Mucosa of descending colon (tissue), 3 donors: ENCODE measurements around the gene LRP1. TPM values are rescaled to one million over a fixed set of nuclear protein-coding genes. Genes with fewer than 3 reads are reported as not detected.

Source experiments
- ATAC-seq: fragments of 200-7000 bp; cut with Tn5 transposase; one replicate; pipeline ENCODE4 v1.9.1; 2020; ENCODE audit warnings: mild to moderate bottlenecking, moderate library complexity
- DNase-seq, 3 donors: peaks; one replicate each; pipeline ENCODE4 v3.0.0-alpha.2; 2020
- H3K36me3 ChIP-seq: fragments of 200-600 bp; one replicate; pipeline ENCODE4 v1.8.0; 2021; ENCODE audit warnings: low read depth, mild to moderate bottlenecking
- H3K4me1 ChIP-seq: fragments of 200-600 bp; one replicate; pipeline ENCODE4 v1.8.0; 2021; ENCODE audit warnings: low read depth, mild to moderate bottlenecking
- H3K4me3 ChIP-seq: fragments of 200-600 bp; one replicate; pipeline ENCODE4 v1.8.0; 2021; ENCODE audit warnings: mild to moderate bottlenecking
- H3K9me3 ChIP-seq: fragments of 200-600 bp; one replicate; pipeline ENCODE4 v1.8.0; 2021; ENCODE audit warnings: mild to moderate bottlenecking
- CTCF ChIP-seq: fragments of 200-600 bp; IDR thresholded peaks from one replicate; pipeline ENCODE4 v1.8.0; 2022; ENCODE audit warnings: antibody characterized with exemption, mild to moderate bottlenecking
- intact Hi-C, 2 donors: fragments of 100-400 bp; cut with DNase I in 1 of 2; cut with micrococcal nuclease in 1 of 2; formaldehyde crosslinking; loops; one replicate each; pipeline versions ENCODE4 v1.11.0 to v1.11.1; 2022; cut with DNase I, micrococcal nuclease
- total RNA-seq, 3 donors: library from RNA; stranded (reverse); fragmentation: NEBNext Ultra II Directional in 2 of 3; extraction: Animal tissue kit (Norgen Biotek cat#: 25700) in 2 of 3; gene quantifications; one replicate each; pipeline versions ENCODE4 v1.2.1 to v1.2.4, GENCODE V29; 2021 to 2023
- donor health status: DM: no; HTN: no; CAD: no; lungs with moderate emphysema.
- donor health status: DM: no; HTN: no; CAD: no.
- donor health status: DM: no; HTN: yes; CAD: no.

Gene LRP1
- total RNA-seq, 3 donors from 2014 or later: 128 to 223 (median 148) TPM

- ATAC-seq (no peak), DNase-seq (no peak)
- no peak for TF ChIP-seq CTCF
- H3K36me3 ChIP-seq: peaks cover 3% of the 10 kb centered on the region
- no peak overlapping the region for H3K4me3 ChIP-seq
- intact Hi-C loops: no loop called here
- H3K9me3 ChIP-seq: no peaks in the 10 kb centered on the region
- no peaks in the 10 kb centered on the region for H3K4me1 ChIP-seq
Observed at GRCh38 chr12:57187222-57188089, 59.2 kb downstream of the LRP1 start.

- Histone ChIP-seq H3K4me3 (no peak overlapping the region), H3K9me3 (no peaks in the 10 kb centered on the region), H3K4me1 (no peaks in the 10 kb centered on the region), H3K36me3 (peaks cover 3% of the 10 kb centered on the region)
- intact Hi-C loops: no loop called here
- no peak for TF ChIP-seq CTCF
- ATAC-seq (no peak), DNase-seq (no peak)
Observed at GRCh38 chr12:57188090-57188425, 59.8 kb downstream of the LRP1 start.

GRCh38 chr12:57190037-57190436 lies 61.8 kb downstream of the LRP1 start:
- TF ChIP-seq CTCF: no peak
- DNase-seq: no peak
- H3K36me3 ChIP-seq: peaks cover 15% of the 10 kb centered on the region
- no peak overlapping the region for H3K4me3 ChIP-seq
- no peaks in the 10 kb centered on the region for H3K4me1 ChIP-seq
- no peaks in the 10 kb centered on the region for H3K9me3 ChIP-seq
- intact Hi-C loops: no loop called here
- no peak for ATAC-seq

- no peak for TF ChIP-seq CTCF
- Histone ChIP-seq H3K4me3 (no peak overlapping the region), H3K36me3 (peaks cover 15% of the 10 kb centered on the region), H3K9me3 (no peaks in the 10 kb centered on the region), H3K4me1 (no peaks in the 10 kb centered on the region)
- intact Hi-C loops: no loop called here
- no peak for ATAC-seq
- peak in 1 of 3 donors; percentile 40 for DNase-seq
Observed at GRCh38 chr12:57190821-57191220, 62.5 kb downstream of the LRP1 start.

- intact Hi-C loops: no loop called here
- H3K36me3 ChIP-seq: peaks cover 12% of the 10 kb centered on the region
- ATAC-seq: no peak
Observed at GRCh38 chr12:57191410-57191809, 63.1 kb downstream of the LRP1 start.

More at GRCh38 chr12:57191410-57191809, 63.1 kb downstream of the LRP1 start:
- no peaks in the 10 kb centered on the region for H3K4me1 ChIP-seq
- no peak for TF ChIP-seq CTCF
- peak in 1 of 3 donors; percentile 43 for DNase-seq
- H3K9me3 ChIP-seq: no peaks in the 10 kb centered on the region
- no peak overlapping the region for H3K4me3 ChIP-seq
